ENCODE results near the gene OTUB1. TPM values are rescaled to one million over a fixed set of nuclear protein-coding genes. Genes with fewer than 3 reads are reported as not detected.

The OTUB1 gene
- total RNA-seq, 6 experiments from 2014 or later, result 23.2 to 35.3 (median 24.7) TPM

DNA sequence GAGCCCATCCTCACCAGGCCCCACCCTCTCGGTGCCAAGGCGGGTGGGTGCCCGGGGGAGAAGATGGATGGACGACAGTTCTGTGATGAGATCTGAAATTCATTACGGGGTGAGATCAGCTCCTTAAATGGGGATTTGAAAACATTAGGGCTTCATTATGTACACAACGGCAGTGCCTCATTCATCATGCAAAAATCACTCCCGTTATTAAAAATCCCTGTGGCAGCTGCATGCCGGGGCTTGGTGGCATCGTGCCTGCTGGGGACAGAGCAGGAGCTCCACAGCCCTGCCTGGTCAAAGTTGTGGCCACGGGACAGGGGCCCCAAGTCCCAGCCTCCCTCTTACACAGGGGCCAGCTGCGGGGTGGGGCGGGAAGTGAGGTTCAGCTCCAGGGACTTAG is 20.2 kb downstream of the OTUB1 start:
- H3K9me3 ChIP-seq, result no peaks in the 10 kb centered on the region
- no peaks in the 10 kb centered on the region for H3K36me3 ChIP-seq
- H3K27me3 ChIP-seq, result no peaks in the 10 kb centered on the region
- H3K27ac ChIP-seq, result no peak overlapping the region
- H3K4me1 ChIP-seq, result peaks cover 0 to 10% (median 3%) of the 10 kb centered on the region in 4 donors
- intact Hi-C loops (cut with DNase I), result no loop called here
- no peak for ATAC-seq
- TF ChIP-seq POLR2A (IDR thresholded peaks at IDR 0.05), result no peak
- TF ChIP-seq, protein P1, sequence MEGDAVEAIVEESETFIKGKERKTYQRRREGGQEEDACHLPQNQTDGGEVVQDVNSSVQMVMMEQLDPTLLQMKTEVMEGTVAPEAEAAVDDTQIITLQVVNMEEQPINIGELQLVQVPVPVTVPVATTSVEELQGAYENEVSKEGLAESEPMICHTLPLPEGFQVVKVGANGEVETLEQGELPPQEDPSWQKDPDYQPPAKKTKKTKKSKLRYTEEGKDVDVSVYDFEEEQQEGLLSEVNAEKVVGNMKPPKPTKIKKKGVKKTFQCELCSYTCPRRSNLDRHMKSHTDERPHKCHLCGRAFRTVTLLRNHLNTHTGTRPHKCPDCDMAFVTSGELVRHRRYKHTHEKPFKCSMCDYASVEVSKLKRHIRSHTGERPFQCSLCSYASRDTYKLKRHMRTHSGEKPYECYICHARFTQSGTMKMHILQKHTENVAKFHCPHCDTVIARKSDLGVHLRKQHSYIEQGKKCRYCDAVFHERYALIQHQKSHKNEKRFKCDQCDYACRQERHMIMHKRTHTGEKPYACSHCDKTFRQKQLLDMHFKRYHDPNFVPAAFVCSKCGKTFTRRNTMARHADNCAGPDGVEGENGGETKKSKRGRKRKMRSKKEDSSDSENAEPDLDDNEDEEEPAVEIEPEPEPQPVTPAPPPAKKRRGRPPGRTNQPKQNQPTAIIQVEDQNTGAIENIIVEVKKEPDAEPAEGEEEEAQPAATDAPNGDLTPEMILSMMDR (IDR thresholded peaks at IDR 0.05), result no peak
- DNase-seq, result no peak
- no peak overlapping the region for H3K4me3 ChIP-seq
- WGBS (ENCODE audit: insufficient coverage, low coverage, low lambda C conversion rate, missing lambda C conversion rate), result 82% methylated on average over 6 of the region's 12 CpGs

DNA sequence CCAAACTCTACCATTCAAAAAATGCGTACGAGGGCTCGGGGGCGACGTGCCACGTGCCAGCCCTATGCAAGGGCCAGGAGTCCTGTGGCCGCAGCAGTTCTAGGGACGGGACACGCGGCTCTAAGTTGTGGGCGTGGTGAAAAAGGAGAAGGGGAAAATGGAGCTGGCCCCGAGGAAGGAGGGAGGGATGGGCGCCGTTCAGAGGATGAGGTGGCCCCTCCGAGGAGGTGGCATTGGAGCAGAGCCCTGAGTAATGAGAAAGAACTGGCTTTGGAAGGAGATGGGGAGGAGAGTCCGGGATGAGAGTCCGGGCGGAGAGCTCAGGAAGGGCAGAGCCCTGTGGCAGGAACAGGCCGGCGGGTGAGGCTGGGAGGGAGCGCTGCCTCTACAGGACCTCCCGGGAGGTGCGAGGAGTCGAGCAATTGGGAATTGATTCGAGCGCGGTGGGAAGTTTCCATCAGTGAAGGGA is 21.0 kb downstream of the OTUB1 start:
- TF ChIP-seq, protein P1 (IDR thresholded peaks at IDR 0.05), result no peak
- no peak for TF ChIP-seq POLR2A (IDR thresholded peaks at IDR 0.05)
- H3K36me3 ChIP-seq, result no peaks in the 10 kb centered on the region
- intact Hi-C loops (cut with DNase I), result no loop called here
- no peaks in the 10 kb centered on the region for H3K27me3 ChIP-seq
- no peak overlapping the region for H3K27ac ChIP-seq
- peaks cover 0 to 10% (median 3%) of the 10 kb centered on the region in 4 donors for H3K4me1 ChIP-seq
- 52% methylated on average over 22 of the region's 27 CpGs for WGBS (ENCODE audit: insufficient coverage, low coverage, low lambda C conversion rate, missing lambda C conversion rate)
- H3K4me3 ChIP-seq, result peak overlapping the region in 1 of 3 donors; percentile 0
- no peaks in the 10 kb centered on the region for H3K9me3 ChIP-seq
- ATAC-seq, result peak; percentile 4 to 30 (median 16)
- DNase-seq, result peak in 1 of 3 donors; percentile 35

DNA sequence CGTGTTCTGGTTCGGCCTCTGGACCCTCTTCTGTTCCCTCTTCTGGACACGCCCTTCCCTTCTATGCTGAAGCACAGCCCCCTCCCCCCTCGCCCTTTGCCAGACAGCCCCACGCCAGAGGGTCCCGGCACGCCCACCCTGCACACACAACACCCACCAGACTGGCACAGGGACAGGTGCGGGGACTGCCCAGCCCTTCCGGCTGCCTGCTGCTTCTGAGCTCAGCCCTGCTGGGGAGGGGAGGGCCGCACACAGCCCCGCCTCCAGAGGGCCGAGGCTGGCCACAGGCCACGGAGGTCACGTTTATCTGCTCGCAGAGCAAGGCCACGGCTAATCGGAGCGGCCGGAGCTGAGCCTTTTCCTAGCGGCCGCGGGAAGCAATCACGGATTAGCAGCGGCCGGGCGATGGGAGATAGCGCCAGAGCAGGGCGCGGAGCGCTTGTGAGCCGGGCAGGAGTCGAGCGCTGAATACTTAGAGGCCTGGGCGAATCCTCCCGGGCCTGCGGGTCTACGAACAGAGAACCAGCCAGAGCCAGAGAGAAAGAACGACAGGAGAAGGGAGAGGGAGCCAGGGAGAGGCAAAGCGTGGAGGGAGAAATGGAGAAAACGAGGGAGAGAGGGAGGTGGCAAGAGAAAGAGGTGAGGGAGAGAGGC is 21.5 kb downstream of the OTUB1 start:
- ATAC-seq (peak; percentile 95 to 98 (median 96)), DNase-seq (peak; percentile 91 to 92 (median 91))
- 9% methylated on average over 20 of the region's 40 CpGs for WGBS (ENCODE audit: insufficient coverage, low coverage, low lambda C conversion rate, missing lambda C conversion rate)
- Histone ChIP-seq H3K9me3 (no peaks in the 10 kb centered on the region), H3K27me3 (no peaks in the 10 kb centered on the region), H3K4me3 (peak overlapping the region in 1 of 3 donors; percentile 0), H3K4me1 (peaks cover 0 to 10% (median 3%) of the 10 kb centered on the region in 4 donors), H3K36me3 (no peaks in the 10 kb centered on the region), H3K27ac (no peak overlapping the region)
- TF ChIP-seq, protein P1 (IDR thresholded peaks at IDR 0.05), result peak; percentile 25 to 58 (median 36)
- TF ChIP-seq POLR2A (IDR thresholded peaks at IDR 0.05), result no peak
- intact Hi-C loops (cut with DNase I), result no loop called here

DNA sequence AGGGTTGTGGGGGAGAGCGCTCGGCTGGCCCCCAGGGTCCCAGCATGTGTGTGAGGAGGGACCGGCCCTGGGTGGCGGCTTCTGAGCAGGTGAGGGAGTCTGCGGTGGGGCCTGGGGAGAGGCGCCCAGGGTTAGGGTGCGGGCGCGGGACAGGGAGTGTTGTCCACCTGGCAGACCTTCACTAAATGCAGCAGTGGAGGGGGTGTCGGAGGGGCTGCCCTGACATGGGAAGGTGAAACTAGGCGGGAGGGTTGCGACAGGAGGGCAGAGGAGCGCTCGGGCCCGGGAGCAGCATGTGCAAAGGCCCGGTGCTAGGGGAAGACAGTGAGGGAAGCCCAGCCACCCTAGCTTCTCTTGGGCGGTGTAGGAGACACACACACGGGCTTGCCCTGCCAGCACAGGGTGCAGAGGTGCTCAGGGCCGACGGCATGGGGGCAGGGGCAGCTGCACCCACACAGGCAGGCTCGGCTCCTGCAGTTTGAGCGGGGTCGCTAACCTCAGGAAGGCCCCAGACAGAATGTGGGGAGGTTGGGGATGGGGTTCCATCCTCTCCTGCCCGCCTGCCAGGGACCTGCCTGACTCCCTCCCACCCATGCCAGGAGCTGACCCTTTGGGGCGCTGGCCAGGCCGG is 22.2 kb downstream of the OTUB1 start:
- DNase-seq (no peak), ATAC-seq (no peak)
- peak overlapping the region in 1 of 3 donors; percentile 0 for H3K4me3 ChIP-seq
- TF ChIP-seq, protein P1 (IDR thresholded peaks at IDR 0.05), result no peak
- no peak for TF ChIP-seq POLR2A (IDR thresholded peaks at IDR 0.05)
- no peaks in the 10 kb centered on the region for H3K27me3 ChIP-seq
- H3K27ac ChIP-seq, result no peak overlapping the region
- WGBS (ENCODE audit: insufficient coverage, low coverage, low lambda C conversion rate, missing lambda C conversion rate), result 74% methylated on average over 6 of the region's 26 CpGs
- intact Hi-C loops (cut with DNase I), result no loop called here
- peaks cover 0 to 10% (median 3%) of the 10 kb centered on the region in 4 donors for H3K4me1 ChIP-seq
- H3K36me3 ChIP-seq, result no peaks in the 10 kb centered on the region
- no peaks in the 10 kb centered on the region for H3K9me3 ChIP-seq

Data from right lobe of liver (tissue), 6 donors.